ENCODE measurements around the gene NRXN3.
"Not testable (repeated sequence)": the region's sequence is repeated elsewhere in the genome, so short reads cannot be mapped to it uniquely, and the experiment has no call there.

The NRXN3 gene

DNA sequence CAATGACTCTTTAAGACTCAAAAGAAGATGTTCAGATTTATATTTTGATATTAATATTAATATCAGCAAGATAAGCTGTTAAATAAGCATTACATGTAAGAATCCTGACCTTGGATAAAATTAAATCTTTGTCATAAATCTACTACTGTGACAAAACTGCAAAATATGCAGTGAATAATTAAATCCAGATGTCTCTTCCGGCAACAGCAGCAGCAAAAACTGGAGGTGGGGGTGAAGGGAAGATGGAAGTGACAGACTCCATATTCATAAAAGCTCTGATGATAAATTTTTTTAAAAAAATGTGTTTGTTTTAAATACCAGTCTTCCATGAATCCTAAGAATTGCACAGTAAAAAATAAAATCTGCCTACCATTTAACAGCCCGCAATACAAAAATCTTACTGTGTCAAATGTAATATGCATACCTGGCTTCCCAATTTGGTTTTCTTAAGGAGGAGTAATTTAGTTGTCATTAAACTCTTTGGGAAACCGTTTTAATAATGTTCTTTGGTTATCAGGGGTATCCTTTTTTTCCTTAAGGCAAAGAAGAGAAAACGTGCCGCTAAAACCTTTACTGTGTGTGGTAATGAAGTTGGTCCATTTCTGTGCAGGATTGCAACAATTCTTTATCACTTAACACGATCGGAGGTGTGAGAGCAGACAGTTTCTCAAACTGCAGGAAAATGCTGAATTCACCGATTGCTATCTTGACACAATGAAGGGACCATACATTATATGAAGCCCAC lies 1562.9 kb downstream of the NRXN3 start:
- no peak for DNase-seq

- no peak for DNase-seq
Observed at GRCh38 chr14:79734151-79734550, 1564.0 kb downstream of the NRXN3 start.

- DNase-seq, result no peak
Observed at GRCh38 chr14:79734656-79735055, 1564.5 kb downstream of the NRXN3 start.

DNA sequence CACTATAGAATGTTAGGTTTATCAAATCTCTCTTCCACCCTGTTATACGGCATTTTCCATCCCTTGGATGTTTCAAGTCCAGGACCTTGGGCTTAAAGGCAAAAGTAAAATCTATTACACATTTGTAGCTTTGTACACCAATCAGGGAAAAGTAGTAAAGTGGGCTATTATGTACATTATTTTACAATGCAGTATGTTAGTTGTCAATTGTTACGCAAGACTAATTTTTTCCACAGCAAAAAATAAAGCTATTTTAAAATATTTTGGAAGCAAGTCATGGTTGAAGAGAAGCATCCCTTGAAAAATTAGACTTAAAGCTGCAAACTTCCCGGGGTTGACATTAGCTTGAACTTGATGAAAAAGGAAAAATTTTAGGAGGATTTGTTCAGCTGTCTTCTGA lies 1564.9 kb downstream of the NRXN3 start:
- no peak for DNase-seq

GRCh38 chr14:79740066-79740601 lies 1570.0 kb downstream of the NRXN3 start:
- DNase-seq, result no peak

DNA sequence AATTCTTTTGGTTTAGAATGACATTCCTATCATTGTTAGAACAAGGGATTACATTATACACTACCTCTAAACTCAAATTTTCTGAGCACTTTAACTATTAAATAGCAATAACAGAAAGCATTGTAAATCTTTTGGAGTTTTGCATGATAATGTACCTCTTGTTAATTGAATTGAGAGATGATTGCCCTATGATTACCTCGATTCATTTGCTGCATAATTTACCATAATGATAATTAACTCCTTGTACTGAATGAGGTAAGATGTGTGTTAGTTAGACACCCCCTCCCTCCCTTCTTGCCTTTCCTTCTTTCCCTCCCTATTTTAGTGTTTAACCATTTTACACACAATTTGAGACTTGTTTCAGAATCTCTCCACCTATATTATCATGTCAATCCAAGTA lies 1572.0 kb downstream of the NRXN3 start:
- no peak for DNase-seq

DNA sequence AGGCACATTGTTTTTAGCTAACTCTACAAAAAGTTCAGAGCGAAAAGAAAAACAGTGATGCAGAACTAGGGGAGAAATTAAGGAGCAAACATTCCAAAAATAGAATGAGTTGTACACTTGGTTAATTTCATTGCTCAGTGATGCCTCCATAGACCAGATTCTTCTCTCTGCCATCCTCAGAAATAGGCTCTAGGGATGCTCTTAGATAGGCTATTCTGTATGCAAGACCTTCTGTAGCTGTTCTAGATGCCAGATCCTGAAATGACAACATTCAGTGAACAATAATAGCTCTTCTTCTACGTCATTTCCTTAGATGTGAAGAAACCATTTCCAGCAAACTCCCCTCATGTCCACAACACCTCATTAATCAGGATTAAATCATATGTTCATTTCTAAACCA lies 1574.9 kb downstream of the NRXN3 start:
- no peak for DNase-seq

DNA sequence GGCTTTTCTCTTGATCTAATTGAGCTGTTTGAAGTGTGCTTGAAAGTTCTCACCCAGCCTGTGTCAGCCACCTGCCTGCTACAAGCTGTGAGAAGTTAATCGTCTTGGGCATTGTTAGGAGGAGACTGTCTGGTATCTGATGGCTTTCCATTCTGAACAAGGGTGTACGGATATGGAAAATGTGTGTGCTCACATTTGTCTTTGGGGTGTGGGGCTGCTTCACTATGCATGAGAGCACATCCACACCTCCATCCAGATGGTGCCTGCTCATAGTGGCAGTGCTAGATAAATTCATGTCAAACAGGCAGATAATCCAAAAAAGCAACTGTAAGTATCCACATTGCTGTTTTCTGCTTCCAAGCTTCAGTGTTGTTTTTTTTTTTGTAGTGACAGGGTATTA lies 1578.9 kb downstream of the NRXN3 start:
- no peak for DNase-seq

DNA sequence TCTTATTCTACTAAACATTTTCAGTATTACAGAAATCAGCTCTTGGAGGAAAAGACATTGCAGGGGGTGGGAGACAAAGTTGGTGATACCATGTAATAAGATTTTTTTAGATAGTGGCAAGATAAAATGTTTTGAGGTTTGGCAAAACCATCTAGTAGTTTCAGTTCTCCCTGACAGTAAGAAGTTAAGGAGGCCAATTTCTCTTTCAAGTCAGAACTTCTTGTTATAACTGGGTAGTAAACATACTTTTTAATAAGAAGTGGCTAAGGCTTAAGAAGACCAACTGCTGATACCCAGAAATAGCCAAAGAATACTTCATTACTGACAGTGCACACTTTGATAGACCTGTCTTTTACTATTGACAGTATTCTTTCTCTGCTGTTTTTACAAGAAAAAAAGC lies 1588.8 kb downstream of the NRXN3 start:
- DNase-seq, result no peak

GRCh38 chr14:79764323-79764722 lies 1594.2 kb downstream of the NRXN3 start:
- no peak for DNase-seq

DNA sequence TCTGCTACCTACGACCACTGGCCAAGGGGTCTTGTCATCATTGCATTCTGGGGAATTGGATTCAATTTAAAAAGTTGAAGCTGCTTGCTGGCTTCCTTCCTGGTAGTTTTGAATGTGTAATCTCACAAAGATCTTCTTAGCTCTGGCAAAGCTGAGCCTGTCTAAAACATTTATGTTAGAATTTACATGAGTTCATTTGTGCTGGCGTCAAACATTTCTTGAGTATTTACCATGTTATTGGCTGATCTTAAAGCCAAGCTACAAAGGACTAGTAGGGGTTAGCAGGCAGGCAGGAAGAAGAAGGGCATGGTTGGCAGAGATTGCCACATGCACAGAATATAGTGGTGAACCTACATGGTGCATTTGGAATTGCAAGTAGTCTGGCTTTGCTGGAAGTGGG lies 1596.3 kb downstream of the NRXN3 start:
- no peak for DNase-seq

GRCh38 chr14:79767251-79767650 lies 1597.1 kb downstream of the NRXN3 start:
- no peak for DNase-seq

- not testable (repeated sequence) for DNase-seq
Observed at GRCh38 chr14:79767721-79768120, 1597.5 kb downstream of the NRXN3 start.

- no peak for DNase-seq
Observed at GRCh38 chr14:79781882-79782281, 1611.7 kb downstream of the NRXN3 start.

GRCh38 chr14:79783041-79783440 lies 1612.9 kb downstream of the NRXN3 start:
- no peak for DNase-seq

DNA sequence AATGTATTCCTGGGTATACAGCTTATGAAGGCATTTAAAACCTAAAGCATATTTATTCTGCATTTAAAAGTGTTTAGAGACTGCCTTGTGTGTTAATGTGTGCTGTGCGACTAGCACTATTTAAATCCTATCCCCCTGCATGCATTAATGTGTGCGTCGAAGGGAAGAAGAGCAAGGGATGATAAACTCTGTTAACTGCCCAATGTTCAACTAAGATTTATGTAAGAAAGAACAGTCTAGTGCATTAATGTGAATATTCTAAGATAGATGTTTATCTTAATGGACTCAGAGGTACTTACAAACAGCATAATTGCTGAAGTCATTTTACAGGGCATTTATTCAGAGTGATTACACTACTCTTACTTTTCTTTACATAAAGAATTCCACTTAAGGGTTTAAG lies 1616.3 kb downstream of the NRXN3 start:
- DNase-seq, result no peak

DNA sequence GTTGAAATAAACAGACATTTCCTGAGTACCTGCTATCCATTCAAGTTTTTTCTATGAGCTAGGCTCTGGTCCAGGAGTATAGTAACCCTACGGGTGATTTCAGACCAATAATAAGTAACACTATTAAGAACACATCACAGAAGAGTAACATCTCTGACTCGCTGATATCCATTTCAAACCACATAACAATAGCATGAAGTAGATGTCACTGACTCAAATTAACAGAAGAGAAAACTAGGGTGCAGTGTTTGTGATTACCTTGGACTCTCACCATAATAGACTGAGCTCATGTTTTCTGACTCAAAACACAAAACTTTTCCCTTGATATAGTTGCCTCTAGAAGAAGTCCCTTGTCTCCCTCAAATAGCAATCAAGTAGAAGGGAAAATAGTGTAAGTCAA lies 1618.2 kb downstream of the NRXN3 start:
- no peak for DNase-seq

DNA sequence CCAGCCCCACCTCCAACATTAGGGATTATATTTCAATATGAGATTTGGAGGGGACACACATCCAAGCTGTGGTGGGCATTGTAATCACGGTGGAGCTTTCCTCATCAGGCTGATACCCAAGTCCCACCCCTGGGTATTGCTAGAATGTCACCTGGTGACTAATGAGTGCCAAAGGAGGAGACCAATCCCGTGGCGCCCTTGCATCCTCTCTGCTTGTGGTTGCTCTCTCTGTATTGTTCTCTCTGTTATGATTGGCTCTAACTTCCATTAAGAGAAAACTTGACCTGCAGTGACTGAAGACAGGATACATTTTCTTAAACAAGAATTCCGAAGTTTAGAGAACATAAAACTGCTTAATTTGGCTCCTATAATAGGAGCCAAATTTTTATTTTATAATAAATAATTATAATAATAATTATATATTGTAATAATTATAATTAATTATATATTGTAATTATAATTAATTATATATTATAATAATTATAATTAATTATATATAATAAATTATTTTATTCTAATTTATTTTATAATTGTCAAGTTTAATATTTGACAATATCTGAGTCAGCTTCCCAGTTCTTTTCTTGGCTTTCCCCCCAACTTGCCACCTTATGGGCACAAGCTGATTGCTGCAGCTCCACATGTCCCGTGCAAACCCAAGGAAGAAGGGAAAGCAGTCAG lies 1621.0 kb downstream of the NRXN3 start:
- DNase-seq, result no peak

DNA sequence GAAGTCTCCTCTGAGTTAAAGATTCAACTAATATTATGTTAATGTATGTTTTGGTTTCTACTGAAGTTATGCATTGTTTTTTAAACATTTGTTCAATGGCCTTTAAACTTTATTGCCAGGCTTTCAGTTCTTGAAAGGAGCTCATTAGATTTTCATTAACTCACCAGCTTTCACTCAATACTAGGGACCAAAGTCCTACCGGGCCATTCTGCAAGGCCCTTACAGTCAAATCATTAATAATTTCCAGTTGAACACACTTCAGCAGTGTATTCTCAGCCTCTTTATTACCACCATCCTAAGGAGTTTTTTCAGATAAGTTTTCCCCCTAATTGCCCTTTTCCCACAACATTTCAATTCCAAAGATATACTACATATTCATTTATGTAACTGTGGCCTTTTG lies 1631.9 kb downstream of the NRXN3 start:
- DNase-seq, result no peak

- DNase-seq, result no peak
Observed at GRCh38 chr14:79805636-79806035, 1635.5 kb downstream of the NRXN3 start.

DNA sequence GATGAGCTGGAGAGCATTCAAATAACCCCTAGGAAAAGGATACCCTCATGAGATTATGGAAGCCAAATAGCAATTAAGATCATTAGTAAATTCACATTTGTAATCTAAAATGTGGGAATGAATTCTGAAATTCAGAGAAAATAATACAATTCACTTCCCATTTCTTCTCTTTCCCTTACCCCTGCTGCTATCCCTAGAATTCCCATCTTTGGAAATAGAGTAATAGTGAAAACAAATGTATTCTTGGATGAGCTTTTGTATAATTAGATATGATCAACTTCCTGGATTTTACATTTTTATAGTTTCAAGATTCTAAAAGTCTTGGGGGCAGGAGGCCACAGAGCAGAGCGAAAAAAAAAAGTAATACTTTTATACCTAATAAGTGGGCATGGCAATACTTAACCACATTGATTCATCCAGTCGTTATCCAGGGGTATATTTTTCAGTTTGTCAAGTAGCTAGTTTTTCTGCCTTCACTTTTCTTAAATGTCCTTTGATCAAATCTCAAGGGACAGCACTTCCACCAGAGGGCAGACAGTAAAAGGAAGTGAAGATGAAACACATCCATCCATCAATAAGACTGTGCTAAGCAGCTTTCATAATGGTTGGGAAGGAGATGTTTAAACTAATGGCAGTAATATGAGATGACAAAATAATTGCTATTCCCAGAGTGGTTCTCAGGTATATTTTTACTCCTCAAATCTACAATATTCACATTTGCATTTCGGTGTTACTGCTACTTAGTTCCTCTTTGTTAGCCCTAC lies 1639.9 kb downstream of the NRXN3 start:
- DNase-seq, result no peak

DNA sequence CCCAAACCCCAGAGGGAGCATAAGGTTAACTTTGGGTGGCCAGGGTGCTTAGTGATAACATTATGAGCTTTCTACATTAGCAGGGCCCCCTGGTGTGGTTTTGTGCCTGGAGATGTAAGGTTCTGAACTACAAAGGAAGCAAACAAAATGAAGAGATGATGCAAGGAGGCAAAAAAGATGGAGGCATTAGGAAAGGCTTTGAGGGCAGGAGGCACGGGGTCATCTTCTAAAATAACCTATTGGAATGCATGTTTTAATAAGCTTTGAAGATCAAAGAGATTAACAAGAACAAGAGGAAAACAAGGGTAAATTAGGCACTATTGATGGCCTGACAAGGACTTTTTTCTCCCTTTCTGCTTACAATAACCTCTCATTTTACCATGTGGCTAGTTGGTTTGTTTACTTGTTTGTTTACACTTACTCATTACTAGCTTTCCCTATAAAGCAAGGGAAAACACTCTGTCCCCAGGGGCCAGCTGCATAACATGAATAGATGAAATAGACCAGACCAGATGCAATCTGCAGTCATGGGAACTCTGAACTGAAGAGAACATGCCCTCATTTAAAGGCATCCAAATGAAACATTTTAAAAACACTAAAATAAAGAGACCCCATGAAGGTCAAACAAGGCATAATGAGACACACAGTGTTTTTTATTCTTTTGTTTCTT lies 1650.8 kb downstream of the NRXN3 start:
- DNase-seq, result no peak

DNA sequence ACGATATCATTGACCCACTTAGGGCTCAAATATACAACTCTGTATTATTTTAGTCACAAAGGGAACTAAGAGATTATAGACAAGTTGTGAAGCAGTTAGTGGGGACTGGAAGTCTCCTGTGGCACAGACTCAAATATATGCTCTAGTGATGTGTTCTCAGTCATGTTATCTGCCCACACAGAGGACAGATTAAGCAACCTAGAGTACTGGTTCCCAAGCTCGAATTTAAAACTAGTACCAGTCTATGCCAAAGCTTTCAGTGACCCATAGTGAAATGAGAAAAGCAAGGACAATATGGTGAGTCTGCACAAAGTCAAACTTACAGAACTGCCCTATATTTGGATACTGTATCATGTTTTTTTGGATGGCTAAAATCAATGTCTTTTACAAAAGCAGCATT lies 1651.9 kb downstream of the NRXN3 start:
- no peak for DNase-seq

Data from CD4-positive, alpha-beta T cell treated with Interleukin-15 for 1 hour (primary cell).